Measurements from ENCODE around the gene CRYGD. TPM values are rescaled to one million over a fixed set of nuclear protein-coding genes. Genes with fewer than 3 reads are reported as not detected.
"Not testable (repeated sequence)": the region's sequence is repeated elsewhere in the genome, so short reads cannot be mapped to it uniquely, and the experiment has no call there.

CRYGD gene
- total RNA-seq, 2 experiments from 2014 or later = not detected

DNA sequence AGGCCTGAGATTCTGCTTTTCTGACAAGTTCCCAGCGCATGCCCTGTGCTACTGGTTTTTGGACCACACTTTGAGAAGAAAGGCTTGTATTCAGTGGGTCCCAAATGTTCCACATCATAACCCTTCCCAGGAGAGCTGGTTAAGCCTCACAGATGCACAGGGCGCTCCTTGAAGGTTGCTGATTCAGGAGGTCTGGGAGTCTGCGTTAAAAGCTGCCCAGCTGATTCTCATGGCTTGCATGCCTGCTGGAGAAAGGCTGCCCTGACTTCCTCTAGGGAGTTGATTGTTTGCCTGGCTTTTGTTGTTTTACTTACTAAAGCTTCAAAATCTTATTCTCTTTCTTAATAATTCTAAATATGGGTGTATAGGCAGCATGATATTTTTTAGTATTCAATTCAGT, 20.7 kb downstream of the CRYGD start:
- Histone ChIP-seq H3K4me3 (ENCODE audit: low read length) (no peak overlapping the region), H3K27ac (ENCODE audit: low read depth in 1 of 2, low read length in 2 of 2) (no peak overlapping the region), H3K4me1 (ENCODE audit: insufficient read depth, low read length) (no peaks in the 10 kb centered on the region), H3K36me3 (ENCODE audit: insufficient read depth, low read length) (no peaks in the 10 kb centered on the region), H3K27me3 (ENCODE audit: control insufficient read depth in 1 of 2, insufficient read depth in 2 of 2, low read length in 2 of 2) (no peaks in the 10 kb centered on the region), H3K9me3 (ENCODE audit: control insufficient read depth in 1 of 2, insufficient read depth in 1 of 2, low read length in 2 of 2) (no peaks in the 10 kb centered on the region)
- peaks cover 35% of the 10 kb centered on the region for H3K4me1 Mint-ChIP-seq (ENCODE audit: low read depth)
- DNase-seq (no peak), ATAC-seq (ENCODE audit: poor library complexity) (no peak)
- H3K36me3 Mint-ChIP-seq (ENCODE audit: low read depth) = no peaks in the 10 kb centered on the region
- H3K9me3 Mint-ChIP-seq = no peaks in the 10 kb centered on the region
- CTCF ChIA-PET = no interaction called here
- TF ChIP-seq, protein P1, sequence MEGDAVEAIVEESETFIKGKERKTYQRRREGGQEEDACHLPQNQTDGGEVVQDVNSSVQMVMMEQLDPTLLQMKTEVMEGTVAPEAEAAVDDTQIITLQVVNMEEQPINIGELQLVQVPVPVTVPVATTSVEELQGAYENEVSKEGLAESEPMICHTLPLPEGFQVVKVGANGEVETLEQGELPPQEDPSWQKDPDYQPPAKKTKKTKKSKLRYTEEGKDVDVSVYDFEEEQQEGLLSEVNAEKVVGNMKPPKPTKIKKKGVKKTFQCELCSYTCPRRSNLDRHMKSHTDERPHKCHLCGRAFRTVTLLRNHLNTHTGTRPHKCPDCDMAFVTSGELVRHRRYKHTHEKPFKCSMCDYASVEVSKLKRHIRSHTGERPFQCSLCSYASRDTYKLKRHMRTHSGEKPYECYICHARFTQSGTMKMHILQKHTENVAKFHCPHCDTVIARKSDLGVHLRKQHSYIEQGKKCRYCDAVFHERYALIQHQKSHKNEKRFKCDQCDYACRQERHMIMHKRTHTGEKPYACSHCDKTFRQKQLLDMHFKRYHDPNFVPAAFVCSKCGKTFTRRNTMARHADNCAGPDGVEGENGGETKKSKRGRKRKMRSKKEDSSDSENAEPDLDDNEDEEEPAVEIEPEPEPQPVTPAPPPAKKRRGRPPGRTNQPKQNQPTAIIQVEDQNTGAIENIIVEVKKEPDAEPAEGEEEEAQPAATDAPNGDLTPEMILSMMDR (IDR thresholded peaks at IDR 0.05) = no peak
- intact Hi-C loops (cut with DNase I, micrococcal nuclease) = loop anchor here in 1 of 2 experiments (10.0 kb wide), 1 partner anchor 151 kb away; the partner anchor contains the start of gene IDH1
- H3K4me3 Mint-ChIP-seq = no peak overlapping the region
- no peak overlapping the region for H3K27ac Mint-ChIP-seq
- POLR2A ChIA-PET = interaction anchor here (1.2 kb wide), 1 partner anchor 11 kb away, joined by 3 read pairs; no protein-coding TSS in a partner anchor
- no peaks in the 10 kb centered on the region for H3K27me3 Mint-ChIP-seq

DNA sequence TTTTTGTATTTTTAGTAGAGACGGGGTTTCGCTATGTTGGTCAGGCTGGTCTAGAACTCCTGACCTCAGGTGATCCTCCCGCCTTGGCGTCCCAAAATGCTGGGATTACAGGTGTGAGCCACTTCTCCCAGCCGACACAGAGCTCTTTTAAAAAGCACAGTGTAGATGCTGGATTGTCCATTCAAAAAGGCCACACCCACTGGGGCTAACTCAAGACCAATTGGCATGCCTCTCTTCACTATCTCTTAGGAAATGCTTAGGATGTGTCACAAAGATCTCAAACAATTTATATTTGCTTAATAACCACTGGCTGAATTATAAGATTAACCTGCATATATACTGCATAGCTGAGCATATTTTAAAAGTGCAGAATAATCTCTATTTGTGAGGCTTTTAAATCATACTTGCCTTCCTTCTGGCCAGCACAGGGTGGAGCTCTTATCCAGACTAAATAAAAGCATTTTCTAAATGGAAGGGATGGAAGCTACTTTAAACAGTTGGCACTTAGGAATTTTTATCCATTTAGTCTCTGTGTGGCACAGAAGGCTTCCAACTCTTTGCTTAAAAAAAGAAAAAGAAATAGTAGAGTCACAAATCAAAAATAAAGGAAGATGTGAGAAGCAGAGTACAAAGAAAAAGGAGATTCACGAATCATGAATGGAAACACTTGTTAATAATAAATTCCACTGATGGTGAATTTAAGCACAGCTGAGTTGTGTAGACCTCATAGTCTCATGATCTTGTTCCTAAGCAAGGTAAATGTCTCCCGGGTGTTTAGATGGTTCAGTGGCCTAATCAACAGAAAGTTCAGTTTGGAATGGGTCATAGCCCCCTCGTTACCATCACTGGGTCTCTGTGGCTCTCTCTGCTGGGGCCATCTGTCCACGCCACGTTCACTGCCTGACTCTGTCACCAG, 22.4 kb downstream of the CRYGD start:
- peak overlapping the region; percentile 68 for H3K27ac Mint-ChIP-seq
- H3K9me3 ChIP-seq (ENCODE audit: control insufficient read depth in 1 of 2, insufficient read depth in 1 of 2, low read length in 2 of 2) = no peaks in the 10 kb centered on the region
- DNase-seq (no peak), ATAC-seq (ENCODE audit: poor library complexity) (no peak)
- no peaks in the 10 kb centered on the region for H3K36me3 Mint-ChIP-seq (ENCODE audit: low read depth)
- H3K36me3 ChIP-seq (ENCODE audit: insufficient read depth, low read length) = no peaks in the 10 kb centered on the region
- TF ChIP-seq, protein P1 (IDR thresholded peaks at IDR 0.05) = no peak
- H3K4me1 Mint-ChIP-seq (ENCODE audit: low read depth) = peaks cover 35% of the 10 kb centered on the region
- peak overlapping the region; percentile 65 for H3K4me3 Mint-ChIP-seq
- H3K9me3 Mint-ChIP-seq = no peaks in the 10 kb centered on the region
- intact Hi-C loops (cut with DNase I, micrococcal nuclease) = loop anchor here in 1 of 2 experiments (10.0 kb wide), 1 partner anchor 153 kb away; the partner anchor contains the start of gene IDH1
- no peaks in the 10 kb centered on the region for H3K4me1 ChIP-seq (ENCODE audit: insufficient read depth, low read length)
- H3K27me3 Mint-ChIP-seq = no peaks in the 10 kb centered on the region
- CTCF ChIA-PET = no interaction called here
- POLR2A ChIA-PET = interaction anchor here (1.0 to 1.4 kb wide), 4 partner anchors 77 to 572 kb away, joined by 3 to 7 read pairs (median 4); partner anchors contain the start of genes CCNYL1, CREB1, IDH1 and PLEKHM3
- H3K27me3 ChIP-seq (ENCODE audit: control insufficient read depth in 1 of 2, insufficient read depth in 2 of 2, low read length in 2 of 2) = no peaks in the 10 kb centered on the region
- H3K27ac ChIP-seq (ENCODE audit: low read depth in 1 of 2, low read length in 2 of 2) = no peak overlapping the region
- H3K4me3 ChIP-seq (ENCODE audit: low read length) = no peak overlapping the region

DNA sequence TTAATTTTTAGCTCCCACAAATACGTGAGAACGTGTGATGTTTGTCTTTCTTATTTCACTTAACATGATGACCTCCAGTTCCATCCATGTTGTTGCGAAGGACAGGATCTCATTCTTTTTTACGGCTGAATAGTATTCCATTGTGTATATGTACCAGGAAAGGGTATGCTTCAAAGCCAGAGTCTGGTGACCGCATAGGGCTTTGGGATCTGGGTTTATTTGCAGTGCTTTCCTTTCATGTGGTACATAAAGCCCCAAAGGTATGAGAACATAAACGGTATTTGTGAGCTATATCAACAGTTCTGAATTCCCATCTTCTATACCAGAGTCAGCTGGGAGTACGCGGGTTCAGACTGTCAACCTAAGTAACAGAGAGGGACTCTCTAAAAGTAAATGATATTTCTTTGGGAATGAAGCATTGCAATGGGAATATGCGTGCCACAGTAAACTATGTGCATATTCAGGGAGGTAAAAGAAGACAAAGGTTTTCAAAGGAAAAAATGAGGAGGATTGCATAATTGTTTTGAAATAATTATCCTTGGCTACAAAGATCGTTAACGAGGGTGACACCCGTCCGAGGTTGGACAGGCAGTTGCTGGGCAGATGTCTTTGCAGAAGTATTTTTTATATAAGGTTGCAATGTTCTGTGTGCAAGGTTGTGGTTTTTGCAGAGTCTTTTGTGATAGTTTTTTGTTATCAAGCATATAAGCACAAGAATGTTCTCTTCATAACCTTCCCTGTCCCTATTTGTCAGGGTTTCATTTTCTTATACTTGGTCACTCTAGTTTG, 24.4 kb downstream of the CRYGD start:
- H3K9me3 Mint-ChIP-seq = no peaks in the 10 kb centered on the region
- TF ChIP-seq, protein P1 (IDR thresholded peaks at IDR 0.05) = no peak

GRCh38 chr2:208098701-208099100, 25.6 kb downstream of the CRYGD start:
- H3K4me3 Mint-ChIP-seq; H3K27ac ChIP-seq (ENCODE audit: low read depth in 1 of 2, low read length in 2 of 2); ATAC-seq (ENCODE audit: poor library complexity); H3K9me3 Mint-ChIP-seq; H3K36me3 Mint-ChIP-seq (ENCODE audit: low read depth); H3K36me3 ChIP-seq (ENCODE audit: insufficient read depth, low read length); H3K27ac Mint-ChIP-seq; DNase-seq; POLR2A ChIA-PET; intact Hi-C loops (cut with DNase I, micrococcal nuclease); H3K4me1 ChIP-seq (ENCODE audit: insufficient read depth, low read length); H3K4me3 ChIP-seq (ENCODE audit: low read length); H3K27me3 ChIP-seq (ENCODE audit: control insufficient read depth in 1 of 2, insufficient read depth in 2 of 2, low read length in 2 of 2); CTCF ChIA-PET; H3K27me3 Mint-ChIP-seq; H3K9me3 ChIP-seq (ENCODE audit: control insufficient read depth in 1 of 2, insufficient read depth in 1 of 2, low read length in 2 of 2): not testable (repeated sequence)
- peaks cover 35% of the 10 kb centered on the region for H3K4me1 Mint-ChIP-seq (ENCODE audit: low read depth)

More for the DNA sequence above, 24.4 kb downstream of the CRYGD start:
- Histone ChIP-seq H3K4me3 (ENCODE audit: low read length) (no peak overlapping the region), H3K27ac (ENCODE audit: low read depth in 1 of 2, low read length in 2 of 2) (no peak overlapping the region), H3K27me3 (ENCODE audit: control insufficient read depth in 1 of 2, insufficient read depth in 2 of 2, low read length in 2 of 2) (no peaks in the 10 kb centered on the region), H3K4me1 (ENCODE audit: insufficient read depth, low read length) (no peaks in the 10 kb centered on the region), H3K36me3 (ENCODE audit: insufficient read depth, low read length) (no peaks in the 10 kb centered on the region), H3K9me3 (ENCODE audit: control insufficient read depth in 1 of 2, insufficient read depth in 1 of 2, low read length in 2 of 2) (no peaks in the 10 kb centered on the region)
- DNase-seq (no peak), ATAC-seq (ENCODE audit: poor library complexity) (no peak)
- Mint-ChIP-seq H3K4me1 (ENCODE audit: low read depth) (peaks cover 35% of the 10 kb centered on the region), H3K4me3 (peak overlapping the region; percentile 74), H3K27ac (peak overlapping the region; percentile 68), H3K27me3 (no peaks in the 10 kb centered on the region), H3K36me3 (ENCODE audit: low read depth) (no peaks in the 10 kb centered on the region)
- ChIA-PET CTCF (no interaction called here), POLR2A (no interaction called here)
- intact Hi-C loops (cut with DNase I, micrococcal nuclease) = loop anchor here in 1 of 2 experiments (10.0 kb wide), 1 partner anchor 155 kb away; the partner anchor contains the start of gene IDH1
